HG03159 (cell line): ENCODE data around the gene ACAD8.

ENCODE experiments used
- ATAC-seq: cut with Tn5 transposase; IDR thresholded peaks from one replicate; pipeline ENCODE4 v1.9.1; 2021; ENCODE audit warnings: mild to moderate bottlenecking, moderate library complexity; ENCODE audit not compliant: unreplicated experiment

The ACAD8 gene

DNA sequence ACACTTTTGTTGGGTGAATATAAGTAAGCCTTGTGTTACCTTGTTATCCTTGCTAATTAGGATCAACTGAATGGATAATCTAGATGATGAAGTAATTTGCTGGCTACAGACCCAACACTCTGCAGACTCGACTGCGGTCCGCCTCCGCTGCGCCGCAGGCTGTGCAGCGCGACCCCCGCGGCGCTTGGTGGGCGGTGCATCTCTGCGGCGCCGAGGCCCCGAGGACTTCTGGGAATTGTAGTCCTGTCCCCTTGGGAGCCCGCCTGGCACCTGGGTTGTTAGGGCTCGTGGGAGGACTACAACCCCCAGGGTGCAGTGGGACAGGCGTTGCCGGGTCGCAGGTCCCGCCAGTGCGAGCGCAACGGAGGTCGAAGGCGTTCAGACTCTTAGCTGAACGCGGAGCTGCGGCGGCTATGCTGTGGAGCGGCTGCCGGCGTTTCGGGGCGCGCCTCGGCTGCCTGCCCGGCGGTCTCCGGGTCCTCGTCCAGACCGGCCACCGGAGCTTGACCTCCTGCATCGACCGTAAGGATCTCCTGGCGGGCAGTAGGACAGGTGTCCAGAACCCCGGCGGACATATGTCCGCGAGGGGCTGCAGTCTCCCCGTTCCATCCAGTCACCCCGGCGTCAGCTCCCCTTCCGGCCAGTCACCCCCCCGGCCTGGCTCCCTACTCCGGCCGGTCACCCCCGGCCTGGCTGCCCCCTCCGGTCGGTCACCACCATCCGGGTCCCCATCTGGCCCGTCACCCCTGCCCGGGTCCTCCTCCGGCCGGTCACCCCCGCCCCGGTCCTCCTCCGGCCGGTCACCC is at the start of gene ACAD8, which contains the start of gene THYN1:
Gene ACAD8, plus strand, starts transcription at position 381 of the 806 bp plus-strand sequence. Its CDS starts 33 bp downstream, at position 414.
Gene THYN1, minus strand, starts transcription at position 165 of the 806 bp plus-strand sequence. CDS start 470 bp downstream, outside the sequence.
- peak; percentile 99 for ATAC-seq

DNA sequence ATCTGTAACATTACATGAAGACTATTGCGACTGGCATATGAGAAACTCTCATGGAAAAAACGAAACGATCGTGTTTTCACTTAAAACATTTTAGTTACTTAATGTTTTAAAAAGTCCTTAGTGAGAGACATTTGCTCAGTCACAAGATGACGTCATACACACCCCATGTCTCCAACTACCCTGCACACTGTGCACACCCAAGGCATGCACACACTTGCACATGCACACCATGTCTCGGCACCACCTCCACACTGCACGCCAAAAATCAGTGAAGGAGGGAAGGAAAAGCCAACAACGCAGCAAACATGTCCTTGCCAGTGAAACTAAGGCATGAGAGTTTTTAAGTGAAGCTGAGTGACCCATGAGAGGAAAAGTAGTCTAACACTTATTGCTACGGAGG is 47.6 kb upstream of the ACAD8 start:
- no peak for ATAC-seq

DNA sequence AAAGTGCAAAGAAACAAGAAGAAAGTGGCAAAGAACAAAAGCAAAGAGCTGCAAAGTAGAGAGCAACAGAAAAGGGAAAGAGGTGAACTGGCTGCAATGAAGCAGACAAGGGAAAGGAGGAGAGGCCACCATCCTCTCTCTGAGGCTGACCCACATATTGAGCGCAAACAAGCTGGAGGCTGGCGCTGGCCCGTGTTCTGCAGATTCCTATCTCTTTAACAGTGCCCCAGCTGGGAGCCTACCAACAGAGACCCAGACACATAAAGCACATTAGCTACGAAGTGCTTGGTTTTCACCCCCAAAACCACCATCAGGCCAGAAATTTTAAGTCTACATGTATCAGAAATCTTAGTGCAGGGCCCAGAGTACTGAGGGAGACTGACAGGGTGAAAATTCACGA is 47.2 kb upstream of the ACAD8 start:
- ATAC-seq: no peak

DNA sequence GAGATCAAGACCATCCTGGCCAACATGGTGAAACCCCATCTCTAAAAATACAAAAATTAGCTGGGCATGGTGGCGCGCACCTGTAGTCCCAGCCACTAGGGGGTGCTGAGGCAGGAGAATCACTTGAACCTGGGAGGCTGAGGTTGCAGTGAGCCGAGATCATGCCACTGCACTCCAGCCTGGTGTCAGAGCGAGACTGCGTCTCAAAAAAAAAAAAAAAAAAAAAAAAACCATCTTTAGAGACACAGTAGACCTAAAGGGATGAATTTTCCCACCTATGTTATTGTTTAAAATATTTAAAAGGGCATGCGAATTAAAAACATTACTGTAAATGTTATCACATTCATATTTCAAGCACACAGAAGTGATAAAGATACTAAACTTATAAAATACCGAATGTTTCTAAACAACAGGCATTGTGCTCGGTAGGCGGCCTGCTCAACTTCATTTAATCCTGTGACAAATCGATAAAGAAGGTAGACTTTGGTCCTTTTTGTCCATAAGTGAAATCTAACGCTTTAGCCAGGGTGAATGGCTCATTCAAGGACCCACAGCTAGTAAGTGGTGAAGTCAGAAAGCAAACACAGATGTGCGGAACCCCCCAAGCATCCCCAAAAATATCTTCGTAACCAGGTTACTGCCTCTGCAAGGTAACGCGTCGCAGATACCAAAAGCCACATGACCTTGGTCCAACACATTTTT is 45.7 kb upstream of the ACAD8 start:
- ATAC-seq: no peak

DNA sequence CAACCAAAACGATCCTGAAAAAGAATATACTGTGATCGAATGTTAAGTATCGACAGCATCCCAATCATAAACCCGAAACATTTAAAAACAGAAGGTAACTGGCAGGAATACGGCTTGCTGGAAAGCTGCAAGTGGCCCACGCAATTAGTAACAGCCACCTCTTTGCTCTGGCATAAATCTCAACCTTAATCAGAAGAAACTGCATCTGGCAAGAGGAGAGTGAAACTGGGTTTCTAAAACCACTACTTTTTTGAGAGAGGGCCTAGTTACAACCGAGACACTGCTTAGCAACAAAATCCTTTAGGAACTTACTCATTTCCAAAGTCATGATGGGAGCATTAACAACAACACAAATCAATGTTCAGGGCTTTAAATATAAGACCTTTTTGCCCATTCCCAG is 37.5 kb upstream of the ACAD8 start:
- ATAC-seq: no peak

DNA sequence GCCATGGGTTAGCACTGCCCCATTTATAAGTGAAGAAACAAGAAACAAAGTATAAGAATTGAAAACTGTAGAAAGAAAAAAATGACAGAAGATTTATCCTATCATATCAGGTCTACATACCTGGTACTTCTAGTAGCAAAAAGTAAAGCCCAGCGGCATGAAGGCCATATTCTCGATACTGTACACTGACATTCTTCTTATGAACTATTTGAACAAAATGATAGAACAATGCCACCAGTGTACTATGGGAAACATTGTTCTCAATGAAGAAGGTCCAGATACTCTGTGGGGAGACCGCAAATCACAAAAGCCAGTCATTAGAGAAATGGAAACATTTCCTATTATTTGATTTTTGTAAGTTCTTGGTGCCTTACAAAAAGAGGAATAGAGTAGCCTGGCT is 36.6 kb upstream of the ACAD8 start:
- ATAC-seq: no peak

DNA sequence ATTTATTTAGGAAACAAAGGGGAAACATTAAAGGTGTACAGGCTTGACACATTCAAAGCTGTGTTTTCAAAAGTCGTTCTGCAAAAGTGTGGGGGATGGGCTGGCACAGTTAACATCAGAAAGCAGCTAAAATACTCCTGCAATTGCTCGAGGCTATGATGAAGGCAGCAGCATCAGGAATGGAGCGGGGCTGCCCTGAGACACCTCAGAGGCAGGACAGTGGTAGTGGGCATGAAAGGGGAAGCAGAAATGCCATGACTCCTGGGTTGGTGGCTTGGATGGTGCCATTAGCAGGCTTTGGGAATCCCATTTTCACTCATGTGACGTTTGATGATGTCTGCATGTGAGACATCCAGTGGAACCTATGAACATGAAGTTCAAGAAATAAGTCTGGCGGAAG is 30.2 kb upstream of the ACAD8 start:
- no peak for ATAC-seq

DNA sequence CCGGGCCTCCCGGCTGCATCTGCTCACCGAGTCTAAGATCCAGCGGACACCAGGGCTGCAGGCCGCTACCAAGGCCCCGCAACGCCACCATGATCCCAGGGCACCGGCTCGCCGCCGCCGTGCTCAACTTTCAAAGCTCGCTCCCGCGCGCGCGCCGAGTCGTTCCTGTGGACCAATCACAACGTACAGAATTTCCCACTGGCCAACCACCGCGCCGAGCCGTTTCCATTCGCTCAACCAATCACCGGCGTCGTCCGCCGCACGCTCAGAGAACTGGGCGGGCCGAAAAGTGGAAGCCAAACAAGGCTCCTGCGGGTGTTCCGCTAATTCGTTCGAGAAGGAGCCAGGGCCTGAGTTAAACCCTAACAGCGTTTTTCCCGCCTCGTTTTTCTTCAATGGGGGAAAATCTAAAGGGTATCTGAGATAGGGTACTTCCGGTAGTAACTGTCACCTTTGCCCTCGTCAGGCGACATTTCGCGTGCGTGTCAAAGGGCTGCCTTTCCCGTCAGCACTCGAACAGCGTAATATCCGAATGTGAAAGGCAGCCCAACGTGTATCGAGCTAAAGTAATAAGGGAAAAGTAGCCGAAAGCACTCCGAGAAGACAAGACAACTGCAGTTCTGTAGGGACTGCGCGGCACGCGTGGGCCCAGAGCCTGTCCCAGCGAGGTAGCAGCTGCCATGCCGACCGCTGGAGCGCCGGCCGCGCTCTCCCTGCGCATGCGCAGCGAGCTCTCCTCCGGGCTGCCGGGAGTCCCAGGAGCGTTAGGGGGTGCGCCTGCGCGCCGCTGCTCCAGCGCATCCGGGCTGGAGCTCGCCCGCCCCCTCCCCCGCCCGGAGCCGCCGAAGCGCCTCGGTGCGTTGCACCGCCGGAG is 29.3 kb upstream of the ACAD8 start, which contains the start of the genes NCAPD3 and VPS26B:
Gene NCAPD3, minus strand, starts transcription at position 132 of the 874 bp plus-strand sequence. Its CDS starts 41 bp downstream, at position 91.
Gene VPS26B, plus strand, starts transcription at position 836 of the 874 bp plus-strand sequence. CDS start 452 bp downstream, outside the sequence.
- peak; percentile 79 for ATAC-seq

DNA sequence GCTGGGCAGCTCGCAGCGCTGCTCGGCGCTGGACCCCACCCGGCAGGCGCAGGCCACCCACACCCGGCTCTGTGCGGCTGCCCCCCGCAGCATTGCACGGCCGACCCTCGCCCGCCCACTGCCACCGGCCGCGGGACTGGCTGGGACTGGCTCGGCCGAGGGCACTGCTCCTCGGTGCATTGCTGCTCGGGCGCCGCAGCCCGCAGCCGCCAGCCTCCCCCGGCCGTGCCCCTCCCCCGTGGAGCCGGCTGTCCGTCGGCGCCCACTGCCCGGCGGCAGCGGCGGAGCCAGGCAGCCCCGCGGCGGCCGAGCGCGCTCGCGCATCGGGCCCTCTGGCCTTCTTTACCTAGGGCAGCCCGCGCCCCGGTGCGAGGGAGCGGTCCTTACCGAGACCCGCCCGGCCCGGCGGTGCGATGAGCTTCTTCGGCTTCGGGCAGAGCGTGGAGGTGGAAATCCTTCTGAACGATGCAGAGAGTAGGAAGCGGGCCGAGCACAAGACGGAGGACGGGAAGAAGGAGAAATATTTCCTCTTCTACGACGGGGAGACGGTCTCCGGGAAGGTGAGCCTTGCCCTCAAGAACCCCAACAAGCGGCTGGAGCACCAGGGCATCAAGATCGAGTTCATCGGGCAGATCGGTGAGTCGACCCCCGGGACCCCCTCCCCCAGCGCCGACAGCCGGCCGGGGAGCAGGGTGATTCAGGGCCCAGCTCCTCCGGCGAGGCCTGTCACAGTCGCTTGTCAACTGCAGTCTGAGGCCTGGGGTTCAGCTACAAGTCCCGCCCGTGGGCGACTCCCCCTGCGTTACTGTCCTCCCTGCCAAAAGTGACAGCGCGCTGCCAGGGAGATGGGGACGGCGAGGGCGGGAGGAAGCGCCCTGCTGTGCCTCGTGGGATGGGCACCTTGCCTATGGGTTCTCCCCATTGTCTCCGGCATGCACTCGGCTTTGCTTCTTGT is 28.4 kb upstream of the ACAD8 start:
- ATAC-seq: peak; percentile 16

DNA sequence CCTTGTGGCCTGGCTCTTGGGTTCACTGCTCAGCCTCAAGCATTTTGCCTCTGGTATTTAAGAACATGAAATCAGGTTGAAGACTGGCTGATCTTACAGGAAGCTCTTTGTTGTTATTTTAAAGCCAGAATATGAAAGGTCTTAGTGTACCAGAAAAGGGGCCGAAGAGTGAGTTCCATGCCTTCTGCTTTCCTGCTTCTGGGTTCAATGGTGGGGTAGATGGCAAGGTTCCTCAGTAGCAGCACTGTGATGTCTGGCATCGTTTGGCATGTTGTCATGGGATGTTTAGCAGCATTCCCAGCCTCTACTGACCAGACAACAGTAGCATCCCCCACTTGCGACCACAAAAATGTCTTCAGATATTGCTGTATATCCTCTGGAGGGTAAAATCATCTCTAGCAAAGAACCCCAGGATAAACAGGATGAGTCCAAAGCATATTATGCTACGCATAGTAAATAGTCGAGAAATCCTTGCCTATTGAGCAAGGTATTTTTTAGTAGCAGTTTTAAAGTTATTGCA is 26.5 kb upstream of the ACAD8 start:
- no peak for ATAC-seq

DNA sequence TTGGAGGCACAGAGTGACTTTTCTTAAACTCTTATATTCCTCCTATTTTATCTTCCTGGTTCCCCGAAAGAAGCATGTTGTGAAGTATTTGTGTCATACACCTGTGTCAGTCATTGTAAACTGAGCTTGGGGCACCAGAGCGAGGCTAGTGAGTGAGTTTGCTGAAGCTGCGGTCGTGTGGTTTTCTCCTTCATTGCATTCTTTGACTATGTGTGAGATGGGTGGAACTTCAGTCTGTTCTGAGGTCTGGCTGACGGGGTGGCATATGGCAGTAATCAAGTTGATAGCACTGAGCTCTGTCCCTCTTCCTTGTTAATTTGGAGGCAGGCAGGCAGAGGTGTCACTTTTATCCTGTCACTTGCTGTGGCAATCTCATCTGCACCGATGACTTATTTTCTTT is 24.7 kb upstream of the ACAD8 start:
- peak; percentile 49 for ATAC-seq

DNA sequence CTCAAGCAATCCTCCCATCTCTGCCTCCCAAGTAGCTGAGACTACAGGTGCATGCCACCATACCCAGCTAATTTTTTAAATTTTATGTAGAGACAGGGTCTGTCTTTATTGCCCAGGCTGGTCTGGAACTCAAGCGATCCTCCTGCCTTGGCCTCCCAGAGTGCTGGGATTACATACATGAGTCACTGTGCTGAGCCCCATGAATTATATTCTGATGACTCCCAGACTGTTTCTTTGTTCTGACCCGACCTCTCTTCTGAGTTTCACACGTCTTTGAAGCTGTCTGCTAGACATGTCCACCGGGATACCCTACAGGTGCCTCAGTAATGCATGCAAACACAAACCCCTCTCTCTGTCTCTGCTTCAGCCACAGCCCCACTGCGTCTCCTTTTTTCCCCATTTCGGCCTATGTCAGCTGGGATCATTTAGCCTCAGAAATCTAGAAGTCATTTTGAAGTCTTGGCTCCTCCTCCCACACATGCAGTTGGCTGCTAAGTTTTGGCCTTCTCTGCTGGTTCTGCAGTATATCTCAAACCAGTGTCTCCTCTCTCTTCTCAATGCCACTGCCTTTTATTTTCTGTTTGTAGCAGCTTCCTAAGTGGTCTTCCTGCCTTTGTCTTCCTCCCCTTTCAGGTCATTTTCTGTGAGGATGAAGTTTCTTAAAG is 24.1 kb upstream of the ACAD8 start:
- ATAC-seq: no peak

DNA sequence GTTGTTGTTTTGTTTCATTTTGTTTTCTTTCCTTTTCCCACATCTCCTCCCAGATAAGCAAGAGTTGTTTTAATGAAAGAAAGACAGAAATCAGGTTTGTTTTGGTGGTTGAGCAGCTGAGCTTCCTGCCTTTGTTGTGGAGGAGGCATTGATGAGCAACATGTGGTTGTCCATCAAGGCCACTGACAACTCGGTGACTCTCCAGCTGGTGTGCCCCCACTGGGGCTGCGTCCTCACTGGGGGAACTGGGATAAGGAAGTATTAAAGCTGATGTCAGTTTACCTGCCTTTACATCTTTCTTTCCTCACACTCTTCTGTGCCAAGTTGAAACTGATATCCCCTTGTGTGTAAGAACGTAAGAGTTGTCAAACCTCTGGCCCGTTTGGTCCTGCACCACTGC is 23.0 kb upstream of the ACAD8 start:
- no peak for ATAC-seq

DNA sequence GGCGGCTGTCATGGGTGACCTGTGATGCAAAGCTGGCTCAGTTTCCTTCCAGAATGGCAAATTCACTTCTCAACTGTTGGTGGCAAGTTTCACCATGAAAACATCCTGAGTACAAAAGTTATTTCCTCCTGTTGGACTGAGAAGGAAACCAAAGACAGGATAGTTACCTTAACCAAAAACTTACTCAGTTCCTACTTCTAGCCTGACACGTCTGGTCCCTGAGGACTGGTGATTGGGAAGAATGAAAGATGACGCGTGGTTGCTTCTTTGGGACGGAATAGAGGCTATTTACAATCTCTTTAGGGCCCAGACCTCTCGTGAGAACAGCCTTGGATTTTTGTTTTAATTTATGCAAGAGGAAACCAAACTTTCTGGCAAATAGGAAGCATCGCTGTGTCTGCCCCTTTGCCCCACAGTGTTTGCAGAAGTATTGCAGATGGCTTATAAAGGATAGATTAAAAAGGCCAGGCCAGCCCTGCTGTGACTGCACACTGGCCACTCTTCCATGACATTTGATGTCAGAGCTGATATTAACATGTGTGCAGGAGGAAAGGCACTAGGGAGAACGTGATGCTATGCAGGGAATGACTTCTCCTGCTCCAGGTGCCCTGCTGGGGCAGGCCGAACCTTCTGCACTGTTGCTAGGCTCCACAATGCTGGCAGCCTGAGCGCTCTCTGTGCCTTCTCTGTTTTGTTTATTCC is 21.3 kb upstream of the ACAD8 start:
- ATAC-seq: no peak

DNA sequence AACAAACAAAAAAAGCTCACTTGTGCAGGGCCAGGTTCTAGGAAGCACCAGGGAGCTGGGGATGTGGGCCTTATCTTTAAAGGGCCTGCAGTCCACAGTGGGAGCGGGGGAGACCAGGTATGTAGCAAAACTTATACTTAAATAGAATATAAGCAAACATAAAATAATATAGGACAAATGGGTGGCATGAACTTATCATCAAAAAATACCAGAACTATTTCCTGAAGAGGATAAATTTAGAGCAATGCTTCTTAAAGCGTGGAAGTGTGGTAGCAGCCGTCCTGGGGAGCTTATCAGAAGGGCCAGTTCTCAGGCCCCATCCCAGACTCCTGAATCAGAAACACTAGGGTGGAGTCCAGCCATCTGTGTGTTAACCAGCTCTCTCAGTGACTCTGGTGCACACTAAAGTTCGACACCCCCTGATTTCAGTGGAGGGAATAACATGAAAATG is 19.6 kb upstream of the ACAD8 start:
- no peak for ATAC-seq

DNA sequence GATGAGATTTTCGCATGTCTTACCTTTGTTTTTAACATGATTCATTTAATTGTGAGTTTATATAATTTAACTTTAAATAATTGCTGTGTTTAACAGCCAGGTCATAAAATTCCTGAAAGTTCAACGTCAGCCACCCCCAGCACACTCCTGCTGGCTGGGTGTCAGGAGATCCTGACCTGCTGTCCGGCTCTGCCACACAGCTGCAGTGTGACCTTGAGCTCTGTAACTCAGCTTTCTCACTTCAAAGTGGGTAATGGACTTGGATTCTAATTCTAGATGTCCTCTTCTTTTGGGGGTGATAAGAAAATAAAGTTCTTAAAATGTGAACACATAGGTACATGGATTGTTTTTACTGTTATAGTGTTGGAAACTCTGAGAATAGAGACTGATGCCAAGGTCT is 18.0 kb upstream of the ACAD8 start:
- ATAC-seq: no peak

DNA sequence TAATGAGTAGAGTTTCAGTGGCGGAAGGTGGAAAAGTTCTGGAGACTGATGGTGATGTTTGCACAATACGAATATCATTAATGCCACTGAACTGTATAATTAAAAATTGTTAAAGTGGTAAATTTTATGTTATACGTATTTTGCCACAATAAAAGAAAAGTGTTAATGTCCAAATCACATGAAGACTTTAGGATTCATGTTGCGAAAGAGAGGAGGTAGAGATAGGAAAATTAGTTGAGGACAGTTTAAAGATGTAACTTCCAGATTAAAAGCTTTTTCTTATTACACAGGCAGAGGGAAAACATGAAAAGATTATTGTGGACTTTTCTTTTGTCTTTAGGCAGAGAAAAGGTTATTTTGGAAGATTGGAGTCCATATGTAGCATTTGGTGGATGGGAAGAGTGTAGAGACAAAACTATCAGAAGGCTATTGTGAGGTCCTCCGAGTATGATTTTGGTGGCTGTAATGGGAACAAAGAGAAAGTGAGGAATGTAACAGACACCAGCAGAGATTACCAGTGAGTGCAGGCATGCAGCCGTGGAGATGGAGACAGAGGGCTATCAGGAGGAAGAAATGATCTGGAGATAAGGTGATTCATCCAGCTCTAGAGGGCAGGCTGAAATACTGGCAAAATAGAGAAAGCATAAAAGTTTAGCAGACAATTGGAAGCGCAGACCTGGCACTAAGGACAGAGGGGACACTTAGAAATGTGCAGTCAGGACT is 16.4 kb upstream of the ACAD8 start:
- no peak for ATAC-seq

DNA sequence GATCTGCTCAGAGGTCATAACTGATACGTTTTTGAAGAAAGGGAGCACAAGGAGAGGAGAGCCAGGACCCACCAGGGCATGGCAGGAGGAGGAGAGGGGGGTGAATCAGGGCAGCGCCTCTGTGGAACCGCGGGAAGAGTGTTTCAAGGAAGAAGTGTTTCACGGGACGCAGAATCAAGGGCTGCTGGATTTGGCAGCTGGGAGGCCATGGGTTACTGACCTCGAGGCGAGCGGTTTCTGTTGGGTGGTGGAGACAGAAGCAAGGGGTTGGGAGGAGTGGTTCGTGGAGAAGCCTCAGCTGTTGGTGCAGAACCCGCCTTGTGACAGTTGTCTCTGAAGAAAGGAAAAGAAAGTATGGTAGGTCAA is 15.8 kb upstream of the ACAD8 start:
- no peak for ATAC-seq
